ENCODE data around the gene PRKAG2.

Gene PRKAG2

DNA sequence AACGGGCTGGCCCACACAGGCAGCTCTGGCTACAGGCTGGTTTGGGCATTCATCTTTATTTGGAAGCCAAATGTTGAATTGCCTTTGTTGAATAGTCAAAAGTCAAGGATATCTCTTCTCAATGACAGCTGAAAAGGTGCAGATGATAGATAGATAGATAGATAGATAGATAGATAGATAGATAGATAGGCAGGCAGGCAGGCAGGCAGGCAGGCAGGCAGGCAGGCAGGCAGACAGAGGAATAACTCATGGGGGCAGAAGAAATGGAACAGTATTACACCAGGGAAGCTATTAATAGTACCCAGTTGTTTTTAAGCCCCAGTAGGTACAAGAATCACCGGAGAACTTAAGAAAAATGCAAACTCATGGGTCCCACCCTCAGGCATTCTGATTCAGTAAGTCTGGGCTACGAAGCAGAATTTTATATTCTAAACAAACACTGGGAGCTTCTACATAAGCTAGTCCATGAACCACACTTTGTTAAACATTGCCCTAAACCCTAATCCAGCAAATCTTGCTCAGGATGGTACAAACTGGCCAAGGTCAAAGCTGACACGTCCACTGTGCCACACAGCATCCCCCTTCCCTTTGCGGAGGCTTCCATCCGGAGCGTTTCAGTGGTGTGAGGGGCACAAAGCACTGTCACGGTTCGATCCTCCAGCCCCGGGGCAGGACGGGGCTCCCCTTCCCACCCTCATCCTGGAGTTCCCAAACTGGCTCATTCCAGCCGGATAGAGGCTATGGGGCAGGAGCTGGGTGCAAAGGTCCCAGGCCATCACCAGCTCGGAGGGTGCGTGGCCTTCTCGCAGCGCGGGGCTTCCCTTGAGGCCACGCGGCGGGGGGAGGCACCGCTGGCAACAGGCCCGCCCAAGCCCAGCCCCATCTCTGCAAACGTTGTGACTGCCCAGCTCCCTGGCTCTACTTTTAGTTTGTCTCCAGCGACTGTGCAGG is 6.7 kb downstream of the PRKAG2 start:
- no peak for FAIRE-seq
- TF ChIP-seq POLR2A (IDR thresholded peaks at IDR 0.05; ENCODE audit: low read depth, low read length) = no peak
- DNase-seq (ENCODE audit: insufficient read length, low spot score) = no peak

DNA sequence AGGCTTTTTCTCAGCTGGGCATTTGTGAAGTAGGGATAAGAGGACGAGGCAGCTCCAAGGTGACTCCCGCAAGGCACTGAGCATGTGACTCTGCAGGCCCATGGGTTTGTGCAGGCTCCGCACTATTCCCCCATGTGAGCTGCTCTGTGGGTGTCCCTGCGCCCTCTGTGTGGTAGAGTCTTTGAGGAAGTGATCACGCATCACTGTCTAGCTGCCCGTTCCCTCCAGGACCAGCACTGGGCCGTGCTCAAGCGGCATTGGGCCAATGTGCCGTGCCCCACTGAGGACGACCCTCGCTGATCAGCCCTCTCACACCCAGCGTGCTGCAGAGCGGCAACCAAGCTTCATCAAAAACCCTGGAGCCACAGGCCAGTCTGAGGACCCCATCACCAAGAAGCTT is 7.5 kb downstream of the PRKAG2 start:
- TF ChIP-seq POLR2A (IDR thresholded peaks at IDR 0.05; ENCODE audit: low read depth, low read length) = no peak
- FAIRE-seq = no peak
- no peak for DNase-seq (ENCODE audit: insufficient read length, low spot score)

DNA sequence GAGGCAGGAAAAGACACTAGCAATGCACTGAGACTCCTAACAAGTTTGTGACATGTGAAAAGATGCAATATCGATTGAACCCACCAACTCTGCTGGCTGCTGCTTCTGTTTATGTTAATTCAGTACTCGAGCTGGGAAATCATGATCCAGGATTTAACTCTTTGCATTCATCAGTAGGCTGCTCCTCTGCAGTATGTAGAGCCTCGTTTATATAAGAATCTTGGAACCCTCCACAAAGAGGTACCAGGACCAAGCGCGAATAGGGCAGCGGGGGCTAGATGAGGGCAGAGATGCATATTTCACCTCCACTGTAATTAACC is 7.8 kb downstream of the PRKAG2 start:
- FAIRE-seq (no peak), DNase-seq (ENCODE audit: insufficient read length, low spot score) (no peak)

DNA sequence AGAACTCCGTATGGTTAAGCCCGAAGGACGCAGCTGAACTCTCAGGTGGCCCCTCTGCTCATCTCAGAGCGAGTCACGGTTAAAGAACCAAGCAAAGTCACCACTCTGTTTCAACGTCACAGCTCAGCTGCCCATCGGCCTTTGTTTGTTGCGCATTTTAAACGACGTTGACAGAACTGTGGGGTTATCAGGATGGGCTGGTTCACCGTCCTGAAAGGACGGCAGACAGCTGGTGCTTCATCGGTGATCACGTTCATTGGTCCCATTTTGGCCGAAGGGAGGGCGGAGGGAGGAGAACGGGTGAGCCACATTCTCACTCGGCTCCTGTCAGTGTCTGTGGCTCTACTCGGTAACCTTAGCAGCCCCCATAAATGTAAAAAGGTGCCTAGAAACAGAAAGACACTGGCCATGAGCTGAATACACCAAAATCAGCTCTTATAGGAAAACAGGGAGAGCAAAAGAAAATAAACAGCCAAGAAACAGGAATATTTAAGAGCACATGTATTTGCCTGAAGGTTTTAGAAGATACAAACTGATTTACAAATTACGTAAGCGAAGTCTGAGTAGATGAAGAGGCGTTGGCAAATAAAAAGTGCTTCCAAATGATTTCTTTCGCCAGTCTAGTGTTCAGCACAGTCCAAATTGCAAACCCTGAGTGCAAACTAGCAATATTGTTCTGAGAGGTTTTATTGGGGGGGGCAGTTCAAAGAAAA is 8.4 kb downstream of the PRKAG2 start:
- no peak for TF ChIP-seq POLR2A (IDR thresholded peaks at IDR 0.05; ENCODE audit: low read depth, low read length)
- FAIRE-seq (no peak), DNase-seq (ENCODE audit: insufficient read length, low spot score) (no peak)

More for the DNA sequence above, 7.8 kb downstream of the PRKAG2 start:
- no peak for TF ChIP-seq POLR2A (IDR thresholded peaks at IDR 0.05; ENCODE audit: low read depth, low read length)

DNA sequence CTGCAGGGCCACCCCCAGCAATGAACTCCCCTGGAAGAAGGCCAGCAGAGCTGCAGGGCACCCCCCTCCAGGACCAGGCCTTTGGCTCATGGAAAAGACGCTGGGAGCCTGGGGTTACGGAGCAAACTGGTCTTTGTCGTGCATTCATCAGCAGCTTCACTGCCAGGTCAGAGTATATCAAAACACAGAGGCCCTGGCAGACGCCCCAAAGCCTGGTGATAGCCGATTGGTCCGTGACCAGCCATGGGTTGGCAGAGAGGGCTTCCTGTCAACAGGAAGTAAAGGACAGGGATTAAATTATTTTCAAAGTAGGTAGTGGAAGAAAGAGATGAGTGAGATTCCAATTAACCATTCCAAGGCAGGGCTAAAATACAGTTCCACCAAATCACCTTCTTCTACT is 9.0 kb downstream of the PRKAG2 start:
- no peak for FAIRE-seq
- TF ChIP-seq POLR2A (IDR thresholded peaks at IDR 0.05; ENCODE audit: low read depth, low read length) = no peak

DNA sequence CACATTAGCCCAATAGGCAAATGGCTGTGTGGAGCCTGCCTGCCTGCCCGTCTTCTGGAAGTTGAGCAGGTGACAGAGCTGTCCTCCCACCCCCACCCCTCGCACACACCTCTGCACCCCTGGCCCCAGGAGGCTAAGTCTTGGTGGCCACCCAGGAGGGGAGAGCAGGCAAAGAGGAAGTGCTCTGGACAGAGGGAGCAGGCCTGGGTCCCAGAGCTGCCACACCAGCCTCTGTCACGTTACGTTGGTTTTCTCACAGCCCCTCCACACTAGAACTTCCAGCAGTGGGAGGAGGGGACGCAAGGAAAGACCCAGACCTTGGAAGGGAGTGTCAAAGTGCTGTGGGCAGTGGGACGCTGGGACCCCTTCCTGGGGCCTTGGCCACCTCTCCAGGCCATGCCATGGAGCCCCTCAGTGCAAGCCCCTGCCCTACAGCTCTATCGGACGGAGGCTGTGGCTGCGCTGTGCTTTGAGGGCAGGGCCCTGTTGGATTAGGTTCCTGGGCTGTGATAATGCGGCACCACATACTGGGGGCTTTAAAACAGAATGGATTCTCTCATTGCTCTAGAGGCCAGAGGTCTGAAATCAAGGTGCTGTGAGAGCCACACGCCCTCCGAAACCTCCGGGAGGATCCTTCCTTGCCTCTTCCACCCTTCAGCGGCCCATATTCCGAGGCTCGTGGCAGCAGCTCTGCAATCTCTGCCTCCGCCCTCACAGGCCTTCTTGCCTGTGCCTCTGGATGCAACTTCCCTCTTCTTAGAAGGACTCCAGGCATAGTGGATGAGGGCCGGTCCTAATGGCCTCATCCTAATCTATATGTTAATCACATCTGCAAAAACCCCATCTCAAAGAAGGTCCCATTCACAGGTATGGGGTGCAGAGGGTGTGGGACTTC is 9.9 kb downstream of the PRKAG2 start:
- DNase-seq (ENCODE audit: insufficient read length, low spot score) (no peak), FAIRE-seq (no peak)
- TF ChIP-seq POLR2A (IDR thresholded peaks at IDR 0.05; ENCODE audit: low read depth, low read length) = no peak

More for the DNA sequence above, 9.0 kb downstream of the PRKAG2 start:
- DNase-seq (ENCODE audit: insufficient read length, low spot score) = no peak

DNA sequence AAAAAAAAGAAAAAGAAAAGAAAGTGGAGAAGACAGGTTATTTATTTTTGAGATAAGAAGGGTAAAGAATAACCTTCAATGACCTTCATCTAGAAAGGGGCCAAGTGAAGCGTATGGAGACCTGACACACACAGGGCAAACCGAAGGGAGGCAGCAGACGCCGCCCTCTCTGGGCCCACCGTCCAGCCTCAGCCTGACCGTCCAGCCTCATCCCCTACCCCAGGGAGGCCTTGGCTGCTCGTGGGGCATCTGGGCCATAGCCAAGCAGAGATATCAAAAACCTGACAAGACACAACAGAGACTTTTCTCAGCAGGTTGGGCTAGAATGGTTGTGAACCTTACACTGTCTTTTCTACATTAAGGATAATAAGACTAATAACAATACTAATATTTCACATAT is 10.9 kb downstream of the PRKAG2 start:
- DNase-seq (ENCODE audit: insufficient read length, low spot score) (no peak), FAIRE-seq (no peak)
- TF ChIP-seq POLR2A (IDR thresholded peaks at IDR 0.05; ENCODE audit: low read depth, low read length) = no peak

DNA sequence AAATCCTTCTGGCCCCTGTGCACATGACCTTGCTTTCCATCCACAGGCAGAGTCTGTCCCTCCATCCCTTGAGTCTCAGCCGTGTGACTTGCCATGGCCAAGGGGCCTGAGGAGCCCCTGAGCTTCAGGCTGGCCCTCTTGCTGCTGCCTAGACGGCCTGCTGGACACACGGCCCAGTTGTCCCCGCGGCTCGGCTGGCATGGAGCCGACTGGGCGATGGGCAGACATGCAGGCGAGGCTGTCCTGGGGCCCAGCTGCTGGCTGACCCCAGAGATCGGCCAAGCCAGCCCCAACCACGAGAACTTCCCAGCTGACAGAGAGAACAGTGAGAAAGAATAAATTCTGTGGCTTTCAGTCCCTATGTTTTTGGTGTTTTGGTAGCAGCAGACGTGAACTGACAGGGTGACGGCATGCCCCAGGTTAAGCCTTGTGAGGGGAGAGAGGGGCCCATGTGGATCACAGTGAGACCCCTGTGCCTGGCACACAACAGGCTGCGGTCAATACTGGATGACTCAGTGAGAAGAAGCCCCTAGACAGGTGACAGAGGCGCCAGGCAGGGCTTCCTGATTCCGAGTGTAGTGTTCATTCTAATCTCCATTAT is 11.7 kb downstream of the PRKAG2 start:
- FAIRE-seq (no peak), DNase-seq (ENCODE audit: insufficient read length, low spot score) (no peak)
- no peak for TF ChIP-seq POLR2A (IDR thresholded peaks at IDR 0.05; ENCODE audit: low read depth, low read length)

DNA sequence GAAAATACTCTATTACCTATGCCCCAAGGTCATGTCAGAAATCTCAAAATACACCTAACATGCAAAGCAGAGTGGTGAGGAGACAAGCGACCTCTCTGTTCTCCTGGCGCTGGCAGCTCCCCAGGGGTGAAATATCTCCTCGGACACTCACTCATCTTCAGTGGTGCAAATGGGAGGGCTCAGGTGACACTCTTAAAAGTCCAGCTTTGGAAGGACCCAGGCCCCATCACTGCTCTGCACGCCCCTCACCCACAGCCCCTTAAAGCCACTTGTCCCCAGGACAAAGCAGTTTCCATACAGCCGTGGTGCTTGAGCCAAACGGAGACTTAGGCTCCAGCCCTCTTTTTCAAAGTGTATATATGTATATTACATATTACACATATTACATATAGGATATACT is 12.4 kb downstream of the PRKAG2 start:
- no peak for TF ChIP-seq POLR2A (IDR thresholded peaks at IDR 0.05; ENCODE audit: low read depth, low read length)
- FAIRE-seq (no peak), DNase-seq (ENCODE audit: insufficient read length, low spot score) (no peak)

DNA sequence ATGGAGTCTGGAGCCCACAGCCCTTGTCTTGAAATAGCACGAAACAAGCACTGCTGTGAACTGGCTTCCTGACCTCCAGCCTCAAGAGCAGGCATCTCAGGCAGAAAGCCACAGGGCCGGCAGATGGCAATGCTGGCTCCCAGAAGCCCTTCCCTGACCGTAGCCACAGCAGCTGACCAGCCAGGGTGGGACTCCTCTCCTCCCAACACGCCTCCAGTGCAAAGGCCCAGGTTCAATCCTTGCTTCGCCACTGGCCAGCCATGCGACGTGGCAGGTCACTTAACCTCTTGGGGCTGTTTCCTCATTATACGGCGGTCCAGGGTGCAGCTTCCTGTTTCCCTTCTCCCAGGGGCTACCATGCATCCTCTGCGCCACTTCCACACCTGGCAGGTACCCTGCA is 12.8 kb downstream of the PRKAG2 start:
- DNase-seq (ENCODE audit: insufficient read length, low spot score) (no peak), FAIRE-seq (no peak)

DNA sequence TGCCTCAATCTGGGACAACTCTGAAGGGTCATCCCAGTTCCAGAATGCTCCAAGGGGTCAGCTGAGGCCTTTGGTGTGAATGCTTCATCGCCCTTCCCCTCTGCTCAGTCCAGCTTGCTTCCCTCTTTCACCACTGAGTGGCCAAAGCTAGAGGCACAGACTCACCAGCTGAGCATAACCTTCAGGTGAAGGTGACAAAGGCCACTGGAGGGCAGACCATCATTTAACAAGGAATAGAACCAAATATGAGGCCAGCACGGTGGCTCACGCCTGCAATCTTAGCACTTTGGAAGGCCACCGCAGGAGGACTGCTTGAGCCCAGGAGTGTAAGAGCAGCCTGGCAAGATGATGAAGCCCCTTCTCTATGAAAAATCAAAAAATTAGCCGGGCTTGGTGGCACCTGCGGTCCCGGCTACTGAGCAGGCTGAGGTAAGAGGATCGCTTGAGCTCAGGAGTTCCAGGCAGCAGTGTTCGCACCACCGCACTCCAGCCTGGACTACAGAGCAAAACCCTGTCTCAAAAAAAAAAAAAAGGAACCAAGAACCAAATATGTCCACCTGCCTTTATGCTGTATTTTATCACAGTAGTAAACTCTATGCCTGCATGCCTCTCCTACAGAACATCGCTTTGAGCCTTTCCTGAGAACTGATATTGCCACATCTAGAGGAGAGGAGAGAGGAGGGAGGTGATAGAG is 13.4 kb downstream of the PRKAG2 start:
- no peak for TF ChIP-seq POLR2A (IDR thresholded peaks at IDR 0.05; ENCODE audit: low read depth, low read length)
- FAIRE-seq (no peak), DNase-seq (ENCODE audit: insufficient read length, low spot score) (no peak)

More for the DNA sequence above, 12.8 kb downstream of the PRKAG2 start:
- no peak for TF ChIP-seq POLR2A (IDR thresholded peaks at IDR 0.05; ENCODE audit: low read depth, low read length)

DNA sequence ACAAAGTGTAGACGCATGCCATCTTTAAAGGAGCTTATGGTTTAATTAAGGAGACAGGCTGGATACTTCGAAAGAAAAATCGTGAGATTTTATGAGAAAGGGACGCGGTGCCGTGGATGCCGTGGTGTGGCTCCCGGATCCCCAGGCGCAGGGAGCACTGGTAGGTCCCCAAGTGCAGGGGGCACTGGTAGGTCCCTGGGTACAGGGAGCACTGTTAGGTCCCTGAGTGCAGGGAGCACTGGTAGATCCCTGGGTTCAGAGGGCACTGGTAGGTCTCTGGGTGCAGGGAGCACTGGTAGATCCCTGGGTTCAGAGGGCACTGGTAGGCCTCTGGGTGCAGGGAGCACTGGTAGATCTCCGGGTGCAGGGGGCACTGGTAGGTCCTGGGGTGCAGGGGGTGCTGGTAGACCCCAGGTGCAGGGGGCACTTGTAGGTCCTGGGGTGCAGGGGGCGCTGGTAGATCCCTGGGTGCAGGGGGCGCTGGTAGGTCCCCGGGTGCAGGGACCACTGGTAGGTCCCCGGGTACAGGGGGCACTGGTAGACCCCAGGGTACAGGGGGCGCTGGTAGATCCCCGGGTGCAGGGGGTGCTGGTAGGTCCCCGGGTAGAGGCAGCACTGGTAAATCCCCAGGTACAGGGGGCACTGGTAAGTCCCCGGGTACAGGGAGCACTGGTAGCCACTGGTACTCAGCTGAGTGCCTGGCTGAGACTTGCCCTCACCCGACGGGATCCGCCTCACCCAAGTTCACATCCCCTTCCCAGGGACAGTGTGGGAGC is 14.1 kb downstream of the PRKAG2 start:
- TF ChIP-seq POLR2A (IDR thresholded peaks at IDR 0.05; ENCODE audit: low read depth, low read length) = no peak
- no peak for FAIRE-seq

More for the DNA sequence above, 14.1 kb downstream of the PRKAG2 start:
- no peak for DNase-seq (ENCODE audit: insufficient read length, low spot score)

All from H54 (cell line).